Pulmonary artery endothelial cell (primary cell): ENCODE measurements around the gene STRN4. TPM values are rescaled to one million over a fixed set of nuclear protein-coding genes. Genes with fewer than 3 reads are reported as not detected.
"Not testable (repeated sequence)": the region's sequence is repeated elsewhere in the genome, so short reads cannot be mapped to it uniquely, and the experiment has no call there.

Experiments used
- DNase-seq: peaks from one replicate; pipeline ENCODE4 v3.0.0-alpha.2; 2011; ENCODE audit warnings: low read depth, low spot score
- total RNA-seq: library from RNA; depleted of rRNA; stranded (reverse); fragments of >200 nt; gene quantifications from 2 replicates; pipeline ENCODE4 v1.2.3, GENCODE V29; 2014

The STRN4 gene
- 86.7 and 90.7 TPM in 2 replicates for total RNA-seq

- no peak for DNase-seq
Measured at GRCh38 chr19:46746281-46747057, at the start of gene STRN4. TSS of gene STRN4 (minus strand) at chr19:46746450. CDS start at chr19:46746430, 20 bp downstream.

GRCh38 chr19:46791944-46792343 is 45.7 kb upstream of the STRN4 start:
- DNase-seq = no peak

GRCh38 chr19:46789371-46789770 is 43.1 kb upstream of the STRN4 start:
- no peak for DNase-seq

GRCh38 chr19:46788968-46789338 is 42.7 kb upstream of the STRN4 start:
- no peak for DNase-seq

- peak; percentile 82 for DNase-seq
Measured at GRCh38 chr19:46788262-46788967, 42.2 kb upstream of the STRN4 start, which contains the start of gene SLC1A5. TSS of gene SLC1A5 (minus strand) at chr19:46788594. CDS start at chr19:46787965, 629 bp downstream.

- DNase-seq = no peak
Measured at GRCh38 chr19:46787331-46788261, 41.3 kb upstream of the STRN4 start.

GRCh38 chr19:46787040-46787330 is 40.7 kb upstream of the STRN4 start:
- DNase-seq = no peak

- no peak for DNase-seq
Measured at GRCh38 chr19:46786236-46787039, 40.2 kb upstream of the STRN4 start.

- no peak for DNase-seq
Measured at GRCh38 chr19:46785980-46786235, 39.7 kb upstream of the STRN4 start.

- no peak for DNase-seq
Measured at GRCh38 chr19:46785054-46785979, 39.1 kb upstream of the STRN4 start.

- DNase-seq = no peak
Measured at GRCh38 chr19:46784262-46785053, 38.2 kb upstream of the STRN4 start.

GRCh38 chr19:46783670-46784069 is 37.4 kb upstream of the STRN4 start:
- DNase-seq = no peak

GRCh38 chr19:46782355-46783019 is 36.2 kb upstream of the STRN4 start:
- no peak for DNase-seq

GRCh38 chr19:46777956-46778645 is 31.9 kb upstream of the STRN4 start:
- DNase-seq = not testable (repeated sequence)

- no peak for DNase-seq
Measured at GRCh38 chr19:46776927-46777911, 31.0 kb upstream of the STRN4 start.

- DNase-seq = no peak
Measured at GRCh38 chr19:46775642-46776258, 29.5 kb upstream of the STRN4 start.

- DNase-seq = no peak
Measured at GRCh38 chr19:46773018-46773399, 26.8 kb upstream of the STRN4 start.
